ENCODE data around the gene CLEC19A. TPM values are rescaled to one million over a fixed set of nuclear protein-coding genes. Genes with fewer than 3 reads are reported as not detected.

The CLEC19A gene
- total RNA-seq, 4 donors from 2014 or later, result not detected

DNA sequence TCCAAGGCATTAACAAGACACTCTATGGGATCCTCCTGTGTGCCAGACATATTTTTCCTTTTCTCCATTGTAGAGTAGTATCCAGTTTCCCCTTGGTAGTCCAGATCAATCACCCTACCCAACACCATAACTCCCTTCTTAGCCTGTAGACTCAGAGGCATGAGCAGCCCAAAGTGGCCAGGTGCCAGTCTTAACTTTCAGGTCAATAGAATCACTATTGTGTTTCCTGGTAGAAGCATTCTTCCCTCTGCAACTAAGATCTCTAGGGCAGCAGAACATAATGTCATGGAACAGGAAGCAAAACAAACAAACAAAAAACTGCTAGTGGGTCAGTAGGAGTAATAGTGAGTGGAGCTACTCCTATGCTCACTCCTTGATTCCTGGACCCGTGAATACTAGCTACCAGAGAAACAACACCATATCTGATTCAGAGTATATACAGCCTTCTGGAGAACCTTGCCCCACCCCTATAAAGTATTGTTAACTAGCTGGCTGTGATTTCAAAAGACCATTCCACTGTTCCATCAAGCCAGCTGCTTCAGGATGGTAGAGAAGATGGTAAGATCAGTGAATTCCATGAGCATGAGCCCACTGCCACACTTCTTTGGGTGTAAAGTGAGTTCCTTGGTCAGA lies 11.2 kb upstream of the CLEC19A start:
- Histone ChIP-seq H3K4me1 (no peaks in the 10 kb centered on the region), H3K36me3 (no peaks in the 10 kb centered on the region), H3K27me3 (no peaks in the 10 kb centered on the region), H3K9me3 (no peaks in the 10 kb centered on the region), H3K27ac (no peak overlapping the region), H3K4me3 (no peak overlapping the region)
- no peak for DNase-seq
- TF ChIP-seq POLR2A (IDR thresholded peaks at IDR 0.05), result no peak
- TF ChIP-seq, protein P1, sequence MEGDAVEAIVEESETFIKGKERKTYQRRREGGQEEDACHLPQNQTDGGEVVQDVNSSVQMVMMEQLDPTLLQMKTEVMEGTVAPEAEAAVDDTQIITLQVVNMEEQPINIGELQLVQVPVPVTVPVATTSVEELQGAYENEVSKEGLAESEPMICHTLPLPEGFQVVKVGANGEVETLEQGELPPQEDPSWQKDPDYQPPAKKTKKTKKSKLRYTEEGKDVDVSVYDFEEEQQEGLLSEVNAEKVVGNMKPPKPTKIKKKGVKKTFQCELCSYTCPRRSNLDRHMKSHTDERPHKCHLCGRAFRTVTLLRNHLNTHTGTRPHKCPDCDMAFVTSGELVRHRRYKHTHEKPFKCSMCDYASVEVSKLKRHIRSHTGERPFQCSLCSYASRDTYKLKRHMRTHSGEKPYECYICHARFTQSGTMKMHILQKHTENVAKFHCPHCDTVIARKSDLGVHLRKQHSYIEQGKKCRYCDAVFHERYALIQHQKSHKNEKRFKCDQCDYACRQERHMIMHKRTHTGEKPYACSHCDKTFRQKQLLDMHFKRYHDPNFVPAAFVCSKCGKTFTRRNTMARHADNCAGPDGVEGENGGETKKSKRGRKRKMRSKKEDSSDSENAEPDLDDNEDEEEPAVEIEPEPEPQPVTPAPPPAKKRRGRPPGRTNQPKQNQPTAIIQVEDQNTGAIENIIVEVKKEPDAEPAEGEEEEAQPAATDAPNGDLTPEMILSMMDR (IDR thresholded peaks at IDR 0.05), result no peak

DNA sequence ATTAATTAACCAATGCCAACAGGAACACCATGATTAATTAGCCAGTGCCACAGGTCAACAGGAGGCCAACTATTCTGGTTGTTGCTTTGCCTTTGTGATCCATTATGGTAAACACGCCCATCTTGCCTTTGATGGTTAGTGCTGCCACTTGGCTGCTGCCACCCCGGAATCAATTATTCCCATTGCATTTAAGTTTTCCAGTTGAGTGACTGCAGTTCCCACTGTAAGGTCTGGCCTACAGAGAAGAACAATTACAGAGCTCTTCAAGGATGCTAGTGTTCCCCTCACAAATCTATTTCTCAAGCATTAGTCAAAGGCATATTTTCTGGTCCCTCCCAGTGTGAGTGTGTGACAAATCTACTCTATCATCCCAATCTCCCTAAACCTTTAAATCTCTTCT lies 7.1 kb upstream of the CLEC19A start:
- Histone ChIP-seq H3K4me1 (no peaks in the 10 kb centered on the region), H3K27ac (no peak overlapping the region), H3K27me3 (no peaks in the 10 kb centered on the region), H3K4me3 (no peak overlapping the region), H3K9me3 (no peaks in the 10 kb centered on the region), H3K36me3 (no peaks in the 10 kb centered on the region)
- no peak for DNase-seq
- TF ChIP-seq, protein P1 (IDR thresholded peaks at IDR 0.05), result no peak
- TF ChIP-seq POLR2A (IDR thresholded peaks at IDR 0.05), result no peak

DNA sequence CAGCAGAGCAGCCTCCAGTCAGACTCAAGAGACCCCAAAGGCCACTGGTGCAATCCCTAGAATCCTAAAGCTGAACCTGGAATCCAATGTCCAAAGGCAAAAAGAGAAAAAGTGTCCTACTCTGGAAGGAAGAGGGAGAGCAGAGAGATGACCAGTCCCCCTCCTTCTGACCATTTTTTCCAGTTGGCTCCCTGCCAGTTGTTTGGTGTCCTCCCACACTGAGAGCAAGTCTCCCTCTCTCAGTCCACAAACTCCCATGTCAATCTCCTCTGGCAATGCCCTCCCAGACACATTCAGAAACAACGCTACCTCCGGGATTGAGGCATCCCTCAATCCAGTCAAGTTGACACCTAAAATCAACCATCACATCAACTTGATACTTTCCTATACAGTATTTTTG lies 4.3 kb upstream of the CLEC19A start:
- no peak overlapping the region for H3K27ac ChIP-seq
- no peak for DNase-seq
- H3K27me3 ChIP-seq, result no peaks in the 10 kb centered on the region
- no peaks in the 10 kb centered on the region for H3K36me3 ChIP-seq
- no peaks in the 10 kb centered on the region for H3K9me3 ChIP-seq
- TF ChIP-seq POLR2A (IDR thresholded peaks at IDR 0.05), result no peak
- TF ChIP-seq, protein P1 (IDR thresholded peaks at IDR 0.05), result no peak
- H3K4me1 ChIP-seq, result no peaks in the 10 kb centered on the region
- H3K4me3 ChIP-seq, result no peak overlapping the region

DNA sequence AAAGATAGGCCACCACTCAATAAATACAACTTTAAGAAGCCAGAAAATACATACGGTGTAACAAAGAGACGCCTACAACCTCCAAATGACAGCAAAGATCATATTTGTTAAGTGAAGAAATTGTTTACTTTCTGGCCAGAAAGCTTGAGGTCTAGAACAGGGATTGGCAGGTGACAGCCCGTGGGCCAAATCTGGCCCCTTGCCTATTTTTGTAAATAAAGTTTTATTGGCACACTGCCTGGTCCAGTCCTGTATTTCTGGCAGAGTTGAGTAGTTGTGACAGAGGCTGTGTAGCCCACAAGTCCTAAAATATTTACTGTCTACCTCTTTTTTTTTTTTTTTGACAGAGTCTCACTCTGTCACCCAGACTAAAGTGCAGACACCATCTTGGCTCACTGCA lies 3.4 kb upstream of the CLEC19A start:
- H3K4me3 ChIP-seq, result no peak overlapping the region
- no peak overlapping the region for H3K27ac ChIP-seq
- no peaks in the 10 kb centered on the region for H3K27me3 ChIP-seq
- DNase-seq, result no peak
- TF ChIP-seq, protein P1 (IDR thresholded peaks at IDR 0.05), result no peak
- no peak for TF ChIP-seq POLR2A (IDR thresholded peaks at IDR 0.05)
- no peaks in the 10 kb centered on the region for H3K36me3 ChIP-seq
- no peaks in the 10 kb centered on the region for H3K9me3 ChIP-seq
- H3K4me1 ChIP-seq, result no peaks in the 10 kb centered on the region

DNA sequence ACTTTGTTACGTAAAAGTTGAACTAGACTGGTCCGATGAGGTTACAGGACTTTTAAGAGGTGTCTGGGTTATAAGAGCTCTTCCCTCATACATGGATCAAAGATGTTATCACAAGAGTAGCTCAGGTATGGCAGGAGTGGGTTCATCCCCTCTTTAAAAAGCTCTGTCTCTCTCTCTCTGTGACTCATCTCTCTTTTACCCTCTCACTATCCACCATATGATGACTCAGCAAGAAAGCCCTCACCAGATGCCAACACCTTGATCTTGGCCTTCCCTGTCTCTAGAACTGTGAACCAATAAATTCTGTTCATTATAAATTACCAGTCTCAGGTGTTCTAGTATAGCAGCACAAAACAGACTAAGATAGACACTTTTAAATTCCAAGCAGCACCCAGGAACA lies 1.9 kb upstream of the CLEC19A start:
- DNase-seq, result no peak
- Histone ChIP-seq H3K9me3 (no peaks in the 10 kb centered on the region), H3K4me3 (no peak overlapping the region), H3K36me3 (no peaks in the 10 kb centered on the region), H3K4me1 (no peaks in the 10 kb centered on the region), H3K27me3 (no peaks in the 10 kb centered on the region), H3K27ac (no peak overlapping the region)
- TF ChIP-seq, protein P1 (IDR thresholded peaks at IDR 0.05), result no peak
- TF ChIP-seq POLR2A (IDR thresholded peaks at IDR 0.05), result no peak

DNA sequence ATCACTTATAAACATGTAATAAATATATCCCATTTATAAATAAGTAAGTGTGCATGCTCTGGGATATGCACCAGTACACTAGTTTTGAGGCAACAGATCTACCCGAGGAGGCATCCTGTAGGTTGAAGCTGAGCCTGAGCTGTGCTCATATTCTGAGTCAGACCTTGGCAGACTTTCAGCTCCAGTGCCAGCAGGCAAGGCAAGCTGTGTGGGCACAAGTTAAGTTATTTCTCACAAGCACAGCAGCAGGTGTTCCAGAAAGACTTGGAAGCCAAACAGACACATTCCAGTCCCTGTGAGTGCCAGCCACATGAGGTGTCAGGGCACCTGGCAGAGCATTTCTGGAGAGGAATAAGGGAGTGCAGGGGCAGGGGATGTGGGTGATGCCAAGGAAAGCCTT lies 1.3 kb upstream of the CLEC19A start:
- no peaks in the 10 kb centered on the region for H3K36me3 ChIP-seq
- no peaks in the 10 kb centered on the region for H3K9me3 ChIP-seq
- no peak overlapping the region for H3K4me3 ChIP-seq
- TF ChIP-seq, protein P1 (IDR thresholded peaks at IDR 0.05), result no peak
- TF ChIP-seq POLR2A (IDR thresholded peaks at IDR 0.05), result no peak
- H3K27ac ChIP-seq, result no peak overlapping the region
- H3K27me3 ChIP-seq, result no peaks in the 10 kb centered on the region
- no peaks in the 10 kb centered on the region for H3K4me1 ChIP-seq
- no peak for DNase-seq
